ENCODE measurements around the gene IL2.

The IL2 gene

DNA sequence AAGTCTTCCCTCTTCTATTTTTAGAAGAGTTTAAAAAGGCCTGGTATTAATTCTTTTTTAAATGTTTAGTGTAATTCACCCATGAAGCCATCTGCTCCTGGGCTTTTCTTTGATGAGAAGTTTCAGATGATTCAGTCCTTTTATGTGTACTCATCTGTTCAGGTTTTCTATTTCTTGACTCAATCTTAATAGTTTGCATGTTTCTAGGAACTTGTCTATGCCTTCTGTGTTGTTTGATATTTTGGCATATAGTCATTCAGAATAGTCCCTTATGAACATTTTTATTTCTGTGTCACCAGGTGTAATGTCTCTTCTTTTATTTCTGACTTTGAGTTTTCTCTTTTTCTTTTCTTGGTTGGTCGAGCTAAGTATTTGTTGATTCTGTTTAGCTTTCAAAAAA lies 20.2 kb upstream of the IL2 start:
- H3K27ac ChIP-seq, result no peak overlapping the region
- no peak overlapping the region for H3K4me3 ChIP-seq (ENCODE audit: low read depth, low read length)
- H2AFZ ChIP-seq, result no peak overlapping the region
- H3K36me3 ChIP-seq (ENCODE audit: control insufficient read depth, insufficient read depth, low read length), result no peaks in the 10 kb centered on the region
- no peaks in the 10 kb centered on the region for H3K79me2 ChIP-seq
- TF ChIP-seq, protein P1, sequence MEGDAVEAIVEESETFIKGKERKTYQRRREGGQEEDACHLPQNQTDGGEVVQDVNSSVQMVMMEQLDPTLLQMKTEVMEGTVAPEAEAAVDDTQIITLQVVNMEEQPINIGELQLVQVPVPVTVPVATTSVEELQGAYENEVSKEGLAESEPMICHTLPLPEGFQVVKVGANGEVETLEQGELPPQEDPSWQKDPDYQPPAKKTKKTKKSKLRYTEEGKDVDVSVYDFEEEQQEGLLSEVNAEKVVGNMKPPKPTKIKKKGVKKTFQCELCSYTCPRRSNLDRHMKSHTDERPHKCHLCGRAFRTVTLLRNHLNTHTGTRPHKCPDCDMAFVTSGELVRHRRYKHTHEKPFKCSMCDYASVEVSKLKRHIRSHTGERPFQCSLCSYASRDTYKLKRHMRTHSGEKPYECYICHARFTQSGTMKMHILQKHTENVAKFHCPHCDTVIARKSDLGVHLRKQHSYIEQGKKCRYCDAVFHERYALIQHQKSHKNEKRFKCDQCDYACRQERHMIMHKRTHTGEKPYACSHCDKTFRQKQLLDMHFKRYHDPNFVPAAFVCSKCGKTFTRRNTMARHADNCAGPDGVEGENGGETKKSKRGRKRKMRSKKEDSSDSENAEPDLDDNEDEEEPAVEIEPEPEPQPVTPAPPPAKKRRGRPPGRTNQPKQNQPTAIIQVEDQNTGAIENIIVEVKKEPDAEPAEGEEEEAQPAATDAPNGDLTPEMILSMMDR (IDR thresholded peaks at IDR 0.05), result no peak
- no peaks in the 10 kb centered on the region for H3K27me3 ChIP-seq (ENCODE audit: control insufficient read depth, insufficient read depth, low read length)
- H3K9me3 ChIP-seq (ENCODE audit: control insufficient read depth, low read length), result no peaks in the 10 kb centered on the region
- no peak overlapping the region for H3K4me2 ChIP-seq (ENCODE audit: low read length)
- H3K4me1 ChIP-seq, result no peaks in the 10 kb centered on the region
- no peak overlapping the region for H3K9ac ChIP-seq

DNA sequence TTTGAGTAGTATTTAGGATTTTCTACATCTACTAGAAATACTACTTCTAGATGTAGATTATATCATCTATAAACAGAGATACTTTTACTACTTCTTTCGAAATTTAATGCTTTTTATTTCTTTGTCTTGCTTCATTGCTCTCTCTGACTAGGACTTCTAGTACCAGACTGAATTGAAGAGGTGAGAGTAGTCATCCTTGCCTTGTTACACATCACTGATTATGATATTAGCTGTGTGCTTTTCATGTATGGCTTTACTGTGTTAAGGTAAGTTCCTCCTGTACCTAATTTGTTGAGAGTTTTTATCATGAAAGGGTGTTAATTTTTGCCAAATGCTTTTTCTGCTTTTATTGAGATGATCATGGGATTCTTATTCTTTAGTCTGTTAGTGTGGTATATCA lies 19.6 kb upstream of the IL2 start:
- TF ChIP-seq, protein P1 (IDR thresholded peaks at IDR 0.05), result no peak
- no peaks in the 10 kb centered on the region for H3K79me2 ChIP-seq
- H3K4me1 ChIP-seq, result no peaks in the 10 kb centered on the region
- no peak overlapping the region for H3K27ac ChIP-seq
- H2AFZ ChIP-seq, result no peak overlapping the region
- H3K9me3 ChIP-seq (ENCODE audit: control insufficient read depth, low read length), result no peaks in the 10 kb centered on the region
- H3K27me3 ChIP-seq (ENCODE audit: control insufficient read depth, insufficient read depth, low read length), result no peaks in the 10 kb centered on the region
- H3K36me3 ChIP-seq (ENCODE audit: control insufficient read depth, insufficient read depth, low read length), result no peaks in the 10 kb centered on the region
- no peak overlapping the region for H3K4me2 ChIP-seq (ENCODE audit: low read length)
- no peak overlapping the region for H3K9ac ChIP-seq
- H3K4me3 ChIP-seq (ENCODE audit: low read depth, low read length), result no peak overlapping the region

DNA sequence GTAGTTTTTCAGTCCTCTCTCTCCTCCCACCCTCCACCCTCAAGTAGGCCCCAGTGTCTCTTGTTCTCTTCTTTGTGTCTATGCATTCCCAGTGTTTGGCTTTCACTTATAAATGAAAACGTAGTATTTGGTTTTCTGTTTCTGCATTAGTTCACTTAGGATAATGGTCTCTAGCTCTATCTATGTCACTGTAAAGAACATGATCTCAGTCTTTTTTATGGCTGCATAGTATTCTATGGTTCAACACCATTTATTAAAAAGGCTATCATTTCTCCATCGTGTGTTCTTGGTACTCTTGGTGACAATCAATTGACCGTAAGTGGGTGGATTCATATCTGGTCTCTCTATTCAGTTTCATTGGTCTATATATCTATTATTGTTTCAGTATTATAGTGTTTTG lies 18.7 kb upstream of the IL2 start:
- no peaks in the 10 kb centered on the region for H3K9me3 ChIP-seq (ENCODE audit: control insufficient read depth, low read length)
- H3K4me3 ChIP-seq (ENCODE audit: low read depth, low read length), result no peak overlapping the region
- no peak overlapping the region for H3K4me2 ChIP-seq (ENCODE audit: low read length)
- no peaks in the 10 kb centered on the region for H3K4me1 ChIP-seq
- no peaks in the 10 kb centered on the region for H3K36me3 ChIP-seq (ENCODE audit: control insufficient read depth, insufficient read depth, low read length)
- H3K27me3 ChIP-seq (ENCODE audit: control insufficient read depth, insufficient read depth, low read length), result no peaks in the 10 kb centered on the region
- no peak overlapping the region for H2AFZ ChIP-seq
- TF ChIP-seq, protein P1 (IDR thresholded peaks at IDR 0.05), result no peak
- no peak overlapping the region for H3K9ac ChIP-seq
- H3K79me2 ChIP-seq, result no peaks in the 10 kb centered on the region
- H3K27ac ChIP-seq, result no peak overlapping the region

DNA sequence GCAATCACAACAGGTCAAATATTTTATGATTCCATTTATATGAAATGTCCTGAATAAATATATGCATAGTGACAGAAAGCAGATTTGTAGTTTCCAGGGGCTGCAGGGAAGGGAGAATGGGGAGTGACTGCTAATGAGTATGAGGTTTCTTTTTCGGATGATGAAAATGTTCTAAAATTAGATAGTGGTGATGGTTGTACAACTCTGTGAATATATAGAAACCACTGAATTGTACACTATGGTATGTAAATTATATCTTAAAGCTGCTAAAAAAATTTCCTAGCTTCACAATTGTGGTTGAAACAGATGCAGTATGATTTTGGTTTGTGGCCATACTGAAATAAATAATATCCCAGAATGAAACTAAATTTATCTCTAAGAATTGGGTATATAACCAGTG lies 12.9 kb upstream of the IL2 start:
- H3K4me1 ChIP-seq, result no peaks in the 10 kb centered on the region
- H3K27me3 ChIP-seq (ENCODE audit: control insufficient read depth, insufficient read depth, low read length), result no peaks in the 10 kb centered on the region
- no peak overlapping the region for H3K9ac ChIP-seq
- no peak overlapping the region for H3K4me3 ChIP-seq (ENCODE audit: low read depth, low read length)
- no peaks in the 10 kb centered on the region for H3K9me3 ChIP-seq (ENCODE audit: control insufficient read depth, low read length)
- H3K4me2 ChIP-seq (ENCODE audit: low read length), result no peak overlapping the region
- H2AFZ ChIP-seq, result no peak overlapping the region
- H3K27ac ChIP-seq, result no peak overlapping the region
- TF ChIP-seq, protein P1 (IDR thresholded peaks at IDR 0.05), result no peak
- H3K79me2 ChIP-seq, result no peaks in the 10 kb centered on the region
- H3K36me3 ChIP-seq (ENCODE audit: control insufficient read depth, insufficient read depth, low read length), result no peaks in the 10 kb centered on the region

DNA sequence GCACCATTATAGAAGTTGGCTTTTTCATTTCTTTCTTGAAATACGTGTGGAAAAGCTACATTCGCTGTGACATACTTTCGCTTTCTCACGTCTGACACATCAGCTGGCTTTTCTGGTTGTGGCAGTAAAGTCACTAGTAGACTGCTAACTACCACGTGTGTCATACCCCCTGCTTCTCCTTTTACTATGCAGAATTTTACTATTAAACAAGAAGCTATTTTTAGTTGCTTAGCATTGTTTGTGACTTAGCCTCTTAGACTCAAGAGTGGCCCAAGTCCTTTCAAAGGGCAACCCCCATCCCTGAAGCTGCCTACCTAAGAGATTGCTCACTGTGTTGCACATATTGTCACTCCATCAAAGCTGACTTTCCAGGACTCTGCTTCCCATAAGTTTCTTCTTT lies 2.1 kb upstream of the IL2 start:
- Histone ChIP-seq H3K4me2 (ENCODE audit: low read length) (no peak overlapping the region), H3K4me3 (ENCODE audit: low read depth, low read length) (no peak overlapping the region), H3K79me2 (no peaks in the 10 kb centered on the region), H3K9me3 (ENCODE audit: control insufficient read depth, low read length) (no peaks in the 10 kb centered on the region), H3K27me3 (ENCODE audit: control insufficient read depth, insufficient read depth, low read length) (no peaks in the 10 kb centered on the region), H2AFZ (no peak overlapping the region), H3K27ac (no peak overlapping the region), H3K9ac (no peak overlapping the region), H3K36me3 (ENCODE audit: control insufficient read depth, insufficient read depth, low read length) (no peaks in the 10 kb centered on the region), H3K4me1 (no peaks in the 10 kb centered on the region)
- TF ChIP-seq, protein P1 (IDR thresholded peaks at IDR 0.05), result no peak

Data from parathyroid adenoma (tissue), 2 donors.